ENCODE measurements around the gene PTCD1.
"Not testable (repeated sequence)": the region's sequence is repeated elsewhere in the genome, so short reads cannot be mapped to it uniquely, and the experiment has no call there.

PTCD1 gene

GRCh38 chr7:99451936-99452335, 13.3 kb upstream of the PTCD1 start:
- DNase-seq (ENCODE audit: low read depth in 2 of 2): no peak

- no peak for DNase-seq (ENCODE audit: low read depth in 2 of 2)
These were observed 10.7 kb upstream of the PTCD1 start for GRCh38 chr7:99449326-99449725.

- DNase-seq (ENCODE audit: low read depth in 2 of 2): no peak
These were observed 10.3 kb upstream of the PTCD1 start for GRCh38 chr7:99448855-99449254.

- no peak for DNase-seq (ENCODE audit: low read depth in 2 of 2)
These were observed 9.3 kb upstream of the PTCD1 start for GRCh38 chr7:99447943-99448342.

GRCh38 chr7:99446096-99446495, 7.5 kb upstream of the PTCD1 start:
- DNase-seq (ENCODE audit: low read depth in 2 of 2): no peak

GRCh38 chr7:99440195-99440594, 1.6 kb upstream of the PTCD1 start:
- no peak for DNase-seq (ENCODE audit: low read depth in 2 of 2)

- DNase-seq (ENCODE audit: low read depth in 2 of 2): no peak
These were observed 539 bp downstream of the PTCD1 start for GRCh38 chr7:99437946-99438572.

- DNase-seq (ENCODE audit: low read depth in 2 of 2): no peak
These were observed 5.4 kb downstream of the PTCD1 start for GRCh38 chr7:99433158-99433557.

GRCh38 chr7:99431756-99432540, 6.7 kb downstream of the PTCD1 start:
- not testable (repeated sequence) for DNase-seq (ENCODE audit: low read depth in 2 of 2)

GRCh38 chr7:99429756-99430155, 8.8 kb downstream of the PTCD1 start:
- no peak for DNase-seq (ENCODE audit: low read depth in 2 of 2)

GRCh38 chr7:99428972-99429566, 9.5 kb downstream of the PTCD1 start:
- no peak for DNase-seq (ENCODE audit: low read depth in 2 of 2)

- DNase-seq (ENCODE audit: low read depth in 2 of 2): no peak
These were observed 13.5 kb downstream of the PTCD1 start for GRCh38 chr7:99424932-99425730.

- DNase-seq (ENCODE audit: low read depth in 2 of 2): no peak
These were observed 16.0 kb downstream of the PTCD1 start for GRCh38 chr7:99422625-99423024.

GRCh38 chr7:99422186-99422585, 16.4 kb downstream of the PTCD1 start:
- no peak for DNase-seq (ENCODE audit: low read depth in 2 of 2)

- DNase-seq (ENCODE audit: low read depth in 2 of 2): no peak
These were observed 17.6 kb downstream of the PTCD1 start for GRCh38 chr7:99420986-99421385.

GRCh38 chr7:99420213-99420612, 18.4 kb downstream of the PTCD1 start:
- no peak for DNase-seq (ENCODE audit: low read depth in 2 of 2)

GRCh38 chr7:99419323-99420021, 19.1 kb downstream of the PTCD1 start:
- DNase-seq (ENCODE audit: low read depth in 2 of 2): no peak

- DNase-seq (ENCODE audit: low read depth in 2 of 2): no peak
These were observed 20.3 kb downstream of the PTCD1 start for GRCh38 chr7:99418260-99418659.

GRCh38 chr7:99415513-99416127, 23.0 kb downstream of the PTCD1 start:
- DNase-seq (ENCODE audit: low read depth in 2 of 2): not testable (repeated sequence)

GRCh38 chr7:99410635-99411034, 28.0 kb downstream of the PTCD1 start:
- no peak for DNase-seq (ENCODE audit: low read depth in 2 of 2)

GRCh38 chr7:99409806-99410205, 28.8 kb downstream of the PTCD1 start:
- no peak for DNase-seq (ENCODE audit: low read depth in 2 of 2)
